NCI-H82 treated with DMSO at 0.1 percent for 48 hours (cell line): ENCODE results near the gene TRAK1.

Source experiments
- DNase-seq: peaks from one replicate; lab custom pipeline; 2025; ENCODE audit not compliant: unreplicated experiment; lab: John Stamatoyannopoulos, UW

TRAK1 gene

GRCh38 chr3:42198709-42199108 is 107.6 kb downstream of the TRAK1 start:
- no peak for DNase-seq

GRCh38 chr3:42202217-42202865 is 111.2 kb downstream of the TRAK1 start:
- DNase-seq: no peak

- no peak for DNase-seq
Measured at GRCh38 chr3:42204867-42205599, 113.9 kb downstream of the TRAK1 start.

- no peak for DNase-seq
Measured at GRCh38 chr3:42205800-42206514, 114.8 kb downstream of the TRAK1 start.

GRCh38 chr3:42209917-42210316 is 118.8 kb downstream of the TRAK1 start:
- no peak for DNase-seq

GRCh38 chr3:42210726-42211125 is 119.6 kb downstream of the TRAK1 start:
- no peak for DNase-seq

GRCh38 chr3:42213417-42213816 is 122.3 kb downstream of the TRAK1 start:
- no peak for DNase-seq

- no peak for DNase-seq
Measured at GRCh38 chr3:42214064-42214463, 122.9 kb downstream of the TRAK1 start.

GRCh38 chr3:42214565-42215283 is 123.6 kb downstream of the TRAK1 start:
- no peak for DNase-seq

- DNase-seq: no peak
Measured at GRCh38 chr3:42216302-42216701, 125.1 kb downstream of the TRAK1 start.

GRCh38 chr3:42216931-42217333 is 125.8 kb downstream of the TRAK1 start:
- no peak for DNase-seq

GRCh38 chr3:42220436-42221121 is 129.4 kb downstream of the TRAK1 start:
- DNase-seq: no peak

- DNase-seq: no peak
Measured at GRCh38 chr3:42222942-42223693, 132.0 kb downstream of the TRAK1 start.

- no peak for DNase-seq
Measured at GRCh38 chr3:42224178-42224577, 133.0 kb downstream of the TRAK1 start.

GRCh38 chr3:42224658-42225421 is 133.7 kb downstream of the TRAK1 start:
- no peak for DNase-seq

- no peak for DNase-seq
Measured at GRCh38 chr3:42225486-42226363, 134.6 kb downstream of the TRAK1 start.

- DNase-seq: no peak
Measured at GRCh38 chr3:42226470-42227425, 135.6 kb downstream of the TRAK1 start.
